HUDEP-2 (cell line): ENCODE results near the gene SH3PXD2B.
"Not testable (repeated sequence)": the region's sequence is repeated elsewhere in the genome, so short reads cannot be mapped to it uniquely, and the experiment has no call there.

ENCODE experiments used
- DNase-seq, 76 experiments: peaks; one replicate each; lab custom pipeline; 2025; ENCODE audit not compliant: unreplicated experiment in 76 of 76; lab: John Stamatoyannopoulos, UW

Gene SH3PXD2B

DNA sequence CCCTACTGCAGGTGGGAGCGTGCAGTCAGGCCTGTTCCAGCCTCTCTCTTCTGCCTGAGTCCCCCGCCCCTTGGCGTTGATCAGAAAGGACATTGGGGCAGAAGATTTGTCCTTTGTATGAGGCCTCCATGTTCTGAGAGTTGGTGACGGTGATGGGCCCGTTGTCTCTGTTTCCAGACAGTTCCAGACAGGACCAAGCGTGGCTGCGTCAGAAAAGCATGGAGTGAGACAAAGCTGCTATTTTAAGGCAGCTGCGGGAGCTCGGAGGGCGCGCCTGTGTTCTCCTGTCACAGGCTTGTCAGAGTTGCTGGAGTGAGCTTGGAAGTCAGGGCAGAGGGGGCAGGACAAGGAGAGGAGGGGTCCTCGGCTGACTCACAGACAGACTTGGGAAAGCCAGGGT lies 32.1 kb upstream of the SH3PXD2B start:
- DNase-seq, result no peak

- DNase-seq, result no peak
These were observed 31.3 kb upstream of the SH3PXD2B start for GRCh38 chr5:172485511-172486202.

DNA sequence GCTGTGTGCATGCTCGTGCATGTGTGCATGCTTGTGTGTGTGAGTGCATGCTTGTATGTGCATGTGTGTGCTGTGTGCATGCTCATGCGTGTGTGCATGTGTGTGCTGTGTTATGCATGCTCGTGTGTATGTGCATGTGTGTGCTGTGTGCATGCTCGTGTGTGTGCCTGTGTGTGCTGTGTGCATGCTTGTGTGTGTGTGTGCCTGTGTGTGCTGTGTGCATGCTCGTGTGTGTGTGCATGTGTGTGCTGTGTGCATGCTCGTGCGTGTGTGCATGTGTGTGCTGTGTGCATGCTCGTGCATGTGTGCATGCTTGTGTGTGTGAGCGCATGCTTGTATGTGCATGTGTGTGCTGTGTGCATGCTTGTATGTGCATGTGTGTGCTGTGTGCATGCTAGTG lies 30.3 kb upstream of the SH3PXD2B start:
- DNase-seq, result no peak

DNA sequence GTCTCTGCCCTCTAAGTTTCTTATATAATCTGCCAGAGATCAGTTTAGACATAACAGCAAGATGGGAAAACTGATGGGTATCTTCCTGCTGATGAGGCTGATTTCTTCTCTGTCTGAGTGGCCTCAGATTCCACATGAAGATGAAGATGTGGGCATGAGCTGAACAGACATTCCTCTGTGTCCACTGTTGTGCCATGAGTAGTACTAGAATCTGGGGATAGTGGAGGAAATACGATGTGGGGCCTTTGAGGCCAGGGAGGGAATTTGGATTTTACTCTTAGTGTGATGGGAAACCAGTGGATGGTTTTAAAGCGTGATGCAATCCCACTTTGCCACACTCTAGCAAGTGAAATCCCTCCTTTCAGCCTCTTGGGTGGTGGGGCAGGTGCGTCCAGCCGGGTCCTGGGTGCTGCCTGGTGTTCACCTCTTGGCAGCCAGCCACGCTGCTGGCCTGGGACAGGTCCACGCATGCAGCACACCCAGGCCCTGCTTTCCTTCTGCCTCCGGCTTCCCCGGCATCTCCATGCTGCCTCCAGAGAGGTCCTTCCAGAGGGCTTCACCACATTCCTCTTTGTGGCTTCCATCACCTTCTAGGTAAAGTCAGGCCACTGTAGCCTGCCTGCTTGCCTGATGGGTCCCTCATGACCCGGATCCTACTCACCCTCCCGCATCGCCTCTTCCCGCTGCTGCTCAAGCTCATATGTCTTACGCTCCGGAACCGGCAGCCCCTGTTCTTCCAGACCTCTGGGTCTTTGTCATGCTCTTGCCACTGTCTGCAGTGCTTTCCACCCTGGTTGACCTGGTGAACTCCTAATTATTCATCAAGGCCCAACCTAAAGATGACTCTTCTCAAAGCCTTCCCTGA lies 28.1 kb upstream of the SH3PXD2B start:
- DNase-seq, result no peak

- no peak for DNase-seq
These were observed 26.9 kb upstream of the SH3PXD2B start for GRCh38 chr5:172481011-172481800.

DNA sequence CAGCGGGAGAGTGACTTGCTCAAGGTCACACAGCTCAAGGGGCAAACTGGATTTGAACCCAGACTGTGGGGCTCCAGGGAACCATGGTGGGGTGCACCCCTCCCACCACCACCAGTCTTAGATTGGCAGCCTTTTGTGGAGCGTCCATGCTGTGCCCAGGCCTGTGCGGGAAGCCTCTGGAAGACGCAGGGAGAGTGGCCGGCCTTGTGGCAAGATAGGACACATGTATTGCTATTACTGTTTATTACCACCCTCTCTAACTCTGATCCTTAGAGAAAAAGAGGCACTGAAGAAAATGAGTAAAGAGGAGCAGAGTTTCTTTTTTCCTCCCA lies 25.4 kb upstream of the SH3PXD2B start:
- DNase-seq, result no peak

GRCh38 chr5:172479034-172479783 lies 24.9 kb upstream of the SH3PXD2B start:
- DNase-seq, result peak in 70 of 76 experiments; percentile 3 to 80 (median 52)

- DNase-seq, result not testable (repeated sequence)
These were observed 24.3 kb upstream of the SH3PXD2B start for GRCh38 chr5:172478695-172479033.

- no peak for DNase-seq
These were observed 23.9 kb upstream of the SH3PXD2B start for GRCh38 chr5:172478256-172478655.

GRCh38 chr5:172477466-172477865 lies 23.1 kb upstream of the SH3PXD2B start:
- no peak for DNase-seq

GRCh38 chr5:172474293-172474692 lies 20.0 kb upstream of the SH3PXD2B start:
- DNase-seq, result no peak

- DNase-seq, result no peak
These were observed 19.1 kb upstream of the SH3PXD2B start for GRCh38 chr5:172473427-172473826.

DNA sequence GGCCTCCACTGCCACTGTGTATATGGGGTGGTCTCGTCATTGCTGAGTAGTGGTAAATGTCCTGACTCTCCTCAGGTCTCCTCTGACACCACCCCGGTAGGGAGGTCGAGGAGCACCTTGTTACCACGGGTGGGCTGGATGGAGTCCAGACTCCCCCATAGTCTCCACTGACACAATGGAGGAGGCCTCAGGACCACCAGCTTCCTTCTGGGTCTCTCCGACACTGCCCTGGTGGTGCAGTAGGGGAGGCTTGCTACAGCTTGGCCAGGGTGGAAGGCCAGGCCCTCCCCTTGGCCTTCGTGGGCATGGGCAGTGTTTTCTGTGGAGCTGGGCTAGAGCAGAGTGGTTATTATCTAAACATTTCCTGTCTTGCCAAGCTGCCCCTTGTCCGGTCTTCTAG lies 15.4 kb upstream of the SH3PXD2B start:
- no peak for DNase-seq

GRCh38 chr5:172466062-172466461 lies 11.7 kb upstream of the SH3PXD2B start:
- DNase-seq, result no peak

- no peak for DNase-seq
These were observed 8.7 kb upstream of the SH3PXD2B start for GRCh38 chr5:172463031-172463430.

- DNase-seq, result no peak
These were observed 5.4 kb upstream of the SH3PXD2B start for GRCh38 chr5:172459783-172460165.

GRCh38 chr5:172458976-172459782 lies 4.9 kb upstream of the SH3PXD2B start:
- no peak for DNase-seq

- no peak for DNase-seq
These were observed 1.9 kb upstream of the SH3PXD2B start for GRCh38 chr5:172456076-172456722.

- no peak for DNase-seq
These were observed 1.3 kb upstream of the SH3PXD2B start for GRCh38 chr5:172455511-172456061.
